GM18907 (cell line): ENCODE measurements around the gene PRTG.
"Not testable (repeated sequence)": the region's sequence is repeated elsewhere in the genome, so short reads cannot be mapped to it uniquely, and the experiment has no call there.

ENCODE experiments used
- ATAC-seq: cut with Tn5 transposase; IDR thresholded peaks from one replicate; pipeline ENCODE4 v1.9.1; 2021; ENCODE audit warnings: mild to moderate bottlenecking, moderate library complexity; ENCODE audit not compliant: unreplicated experiment

The PRTG gene

GRCh38 chr15:55743729-55744655 is 1.0 kb upstream of the PRTG start:
- no peak for ATAC-seq

DNA sequence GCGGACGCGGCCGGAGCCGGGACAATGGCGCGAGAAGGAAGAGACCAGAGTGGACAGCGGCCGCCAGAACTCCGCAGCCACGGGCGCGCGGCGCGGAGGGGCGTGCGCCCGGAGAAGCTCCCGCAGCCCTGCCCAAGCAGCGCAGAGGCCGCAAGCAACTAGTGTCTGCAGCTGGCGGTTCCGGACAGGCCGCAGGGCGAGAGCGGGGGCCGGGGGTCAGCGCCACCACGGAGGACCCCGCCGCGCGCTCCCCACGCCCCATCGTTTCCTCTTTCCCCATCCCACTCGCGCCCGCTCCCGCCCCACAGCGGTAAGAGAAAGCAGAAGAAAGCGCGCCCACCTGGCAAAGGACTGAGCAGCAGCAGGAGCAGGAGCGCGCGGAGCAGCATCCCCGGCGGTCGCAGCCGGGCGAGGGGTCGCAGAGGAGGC is 440 bp downstream of the PRTG start:
- ATAC-seq, result no peak

DNA sequence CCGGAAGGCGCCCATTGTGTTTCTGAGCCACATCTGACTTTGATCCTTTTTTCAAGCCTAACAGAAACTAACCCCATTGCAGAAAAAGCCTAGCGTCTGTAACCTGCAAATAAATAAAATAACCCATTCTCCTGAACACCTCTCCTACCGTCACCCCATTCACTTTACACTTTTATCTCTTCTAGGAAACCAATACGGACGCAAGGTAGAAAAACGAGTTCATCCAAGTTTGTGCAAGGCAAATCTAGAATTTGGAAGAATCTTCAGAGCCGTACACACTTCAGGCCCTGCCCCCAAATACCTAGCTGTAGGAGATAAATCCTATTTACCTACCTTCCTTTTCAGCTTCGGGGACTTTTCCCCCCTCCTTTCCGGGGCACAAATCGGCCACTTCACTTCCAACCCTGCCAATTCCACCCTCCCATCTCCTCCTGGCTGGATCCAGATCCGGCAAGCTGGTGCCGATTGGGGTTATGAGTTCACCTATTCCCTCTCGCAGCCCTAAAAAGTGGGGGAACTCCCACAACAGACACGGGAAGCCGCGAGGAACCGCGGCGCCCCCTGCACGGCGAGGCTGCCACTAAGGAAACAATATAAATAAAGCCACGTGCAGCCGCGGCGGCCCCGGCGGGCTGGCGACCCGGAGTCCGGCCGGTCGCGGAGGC is 987 bp downstream of the PRTG start:
- no peak for ATAC-seq

GRCh38 chr15:55740981-55741832 is 1.7 kb downstream of the PRTG start:
- no peak for ATAC-seq

DNA sequence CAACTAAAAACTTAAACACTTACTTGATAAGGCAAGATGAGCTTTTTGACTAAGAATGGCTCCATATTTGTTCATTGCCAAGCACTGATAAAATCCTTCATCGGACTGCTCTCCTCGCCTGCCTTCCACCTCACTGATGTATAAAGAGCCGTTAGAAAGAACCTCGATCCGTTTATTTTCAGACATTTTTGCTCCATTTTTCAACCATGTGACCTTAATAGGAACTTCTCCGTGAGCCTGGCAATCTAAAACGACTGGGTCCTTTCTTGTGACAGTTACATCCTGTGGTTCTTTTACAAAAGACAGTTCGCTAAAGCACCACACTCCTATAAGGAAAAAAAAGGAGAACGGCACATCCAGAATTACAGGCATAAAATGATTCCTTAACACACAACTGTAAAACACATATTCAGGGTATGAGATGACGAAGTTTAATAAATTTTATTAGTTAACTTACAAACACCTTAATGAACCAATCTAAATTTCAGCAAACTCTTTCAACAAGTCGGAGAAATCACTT is 2.5 kb downstream of the PRTG start:
- no peak for ATAC-seq

DNA sequence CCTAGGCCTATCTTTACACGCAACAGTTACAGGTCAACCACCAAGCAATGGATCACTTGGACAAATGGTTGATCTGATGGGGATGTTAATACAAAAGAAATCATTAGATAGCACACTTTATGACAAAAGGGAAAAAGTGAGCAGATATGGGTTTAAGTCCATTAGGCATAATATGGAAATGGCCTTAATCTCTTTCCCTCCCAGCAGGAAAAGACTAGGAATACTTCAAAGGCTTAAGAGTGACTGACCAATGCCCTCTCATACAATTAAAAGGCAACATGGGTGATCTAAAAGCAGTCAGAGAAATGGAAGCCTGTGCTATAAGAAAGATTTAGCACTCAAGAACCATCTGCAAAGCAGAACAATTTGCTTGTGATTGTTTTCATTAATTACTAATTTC is 3.3 kb downstream of the PRTG start:
- no peak for ATAC-seq

GRCh38 chr15:55738715-55739114 is 4.2 kb downstream of the PRTG start:
- no peak for ATAC-seq

GRCh38 chr15:55737373-55737772 is 5.6 kb downstream of the PRTG start:
- ATAC-seq, result no peak

DNA sequence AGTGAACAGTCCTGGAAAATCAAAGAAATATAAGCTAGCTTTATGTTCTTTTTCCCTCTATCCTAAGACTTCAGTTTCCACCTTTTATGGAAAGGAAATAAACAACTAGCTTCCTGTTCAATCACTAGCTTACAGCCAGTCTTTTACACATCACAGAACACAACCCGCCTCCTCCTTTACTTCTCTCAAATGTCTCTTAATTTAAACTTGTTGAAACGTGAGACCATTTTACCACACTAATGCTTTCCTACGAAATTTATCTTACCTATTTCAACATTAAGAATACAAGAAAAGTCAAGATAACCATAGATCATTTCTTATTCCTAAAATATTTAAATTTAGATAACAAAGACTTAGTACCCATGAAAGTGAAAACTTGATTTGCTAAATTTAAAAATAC is 6.2 kb downstream of the PRTG start:
- no peak for ATAC-seq

DNA sequence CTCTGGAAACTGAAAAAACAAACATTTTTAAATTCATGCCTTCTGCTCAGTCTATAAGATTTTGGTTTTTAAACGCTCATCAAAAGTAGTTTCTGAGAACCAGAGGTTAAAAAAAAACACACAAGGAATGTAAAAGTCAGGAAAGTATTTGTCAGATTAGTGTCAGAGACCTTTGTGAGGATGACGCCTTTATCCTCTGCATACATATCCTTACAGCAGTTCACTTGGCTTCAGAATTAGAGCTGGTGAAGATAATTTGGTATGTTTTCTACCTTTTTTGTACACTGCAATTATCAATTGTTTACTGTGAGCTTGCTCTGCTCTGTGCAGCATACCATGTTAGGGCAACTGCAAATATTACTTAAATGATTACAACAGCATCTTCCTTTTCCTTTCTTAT is 8.3 kb downstream of the PRTG start:
- no peak for ATAC-seq

DNA sequence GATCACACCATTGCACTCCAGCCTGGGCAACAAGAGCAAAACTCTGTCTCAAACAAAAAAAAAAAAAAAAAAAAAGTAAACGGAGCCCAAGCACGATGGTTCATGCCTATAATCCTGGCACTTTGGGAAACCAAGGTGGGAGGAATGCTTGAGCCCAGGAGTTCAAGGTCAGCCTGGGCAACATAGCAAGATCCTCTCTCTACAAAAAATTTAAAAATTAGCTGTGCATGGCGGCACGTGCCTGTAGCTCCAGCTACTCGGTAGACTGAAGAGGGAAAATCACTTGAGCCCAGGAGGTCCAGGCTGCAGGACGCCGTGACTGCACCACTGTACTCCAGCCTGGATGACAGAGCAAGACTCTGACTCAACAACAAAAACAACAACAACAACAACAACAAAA is 9.5 kb downstream of the PRTG start:
- ATAC-seq, result not testable (repeated sequence)

DNA sequence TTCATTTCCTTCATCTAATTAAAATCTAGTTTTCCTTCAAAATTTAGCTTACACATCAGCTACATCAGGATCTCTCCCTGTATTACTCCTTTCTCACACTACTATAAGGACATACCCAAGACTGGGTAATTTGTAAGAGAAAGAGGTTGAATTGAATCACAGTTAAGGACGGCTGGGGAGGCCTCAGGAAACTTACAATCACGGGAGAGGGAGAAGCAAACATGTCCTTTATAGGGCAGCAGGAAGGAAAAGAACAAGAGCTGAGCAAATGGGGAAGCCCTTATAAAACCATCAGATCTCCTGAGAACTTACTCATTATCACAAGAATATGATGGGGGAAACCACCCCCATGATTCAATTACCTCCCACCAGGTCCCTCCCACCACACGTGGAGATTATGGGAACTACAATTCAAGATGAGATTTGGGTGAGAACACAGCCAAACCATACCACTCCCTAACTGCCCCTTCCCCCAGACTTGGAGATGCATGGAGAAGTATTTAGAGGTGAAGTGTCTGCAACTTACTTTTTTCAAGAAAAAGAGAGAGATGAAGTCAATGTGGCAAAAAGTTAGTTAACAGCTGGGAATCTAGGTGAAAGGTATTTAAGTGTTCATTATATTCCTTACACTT is 21.3 kb downstream of the PRTG start:
- no peak for ATAC-seq

GRCh38 chr15:55715355-55716076 is 27.4 kb downstream of the PRTG start:
- ATAC-seq, result no peak

DNA sequence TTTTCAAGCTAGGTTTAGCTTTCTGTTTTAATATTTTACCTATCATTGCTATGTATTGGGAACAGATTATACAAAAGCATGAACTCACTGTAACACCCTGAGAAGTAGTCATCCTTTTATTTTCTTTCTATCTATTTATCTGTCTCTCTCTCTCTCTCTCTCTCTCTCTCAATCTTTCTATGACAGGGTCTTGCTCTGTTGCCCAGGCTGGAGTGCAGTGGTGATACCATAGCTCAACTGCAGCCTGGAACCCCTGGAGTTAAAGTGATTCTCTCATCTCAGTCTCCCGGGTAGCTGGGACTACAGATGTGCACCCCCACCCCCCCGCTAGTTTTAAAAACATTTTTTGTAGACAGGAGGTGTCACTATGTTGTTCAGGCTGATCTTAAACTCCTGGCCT is 28.9 kb downstream of the PRTG start:
- ATAC-seq, result no peak

GRCh38 chr15:55712363-55712762 is 30.6 kb downstream of the PRTG start:
- ATAC-seq, result no peak

DNA sequence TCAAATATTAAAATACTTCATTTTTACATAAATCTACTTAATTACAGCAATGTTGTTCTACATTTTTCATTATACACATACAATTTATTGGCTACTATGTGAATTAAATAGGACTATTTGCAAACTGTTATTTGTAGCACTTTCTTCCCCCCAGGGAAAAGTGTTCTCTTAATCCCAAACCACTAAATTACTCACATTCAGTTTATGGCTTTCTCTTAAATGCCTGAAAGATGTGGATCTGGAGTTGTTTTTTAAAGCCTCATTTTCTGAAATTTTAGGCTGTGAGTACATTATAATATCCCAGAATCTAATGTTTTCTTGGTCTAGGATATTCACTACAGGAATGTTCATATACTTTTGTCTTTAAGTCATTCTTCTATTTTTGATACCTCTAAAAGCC is 32.7 kb downstream of the PRTG start:
- no peak for ATAC-seq

- no peak for ATAC-seq
Measured at GRCh38 chr15:55709458-55709857, 33.5 kb downstream of the PRTG start.

- no peak for ATAC-seq
Measured at GRCh38 chr15:55708720-55709119, 34.2 kb downstream of the PRTG start.

GRCh38 chr15:55707951-55708350 is 35.0 kb downstream of the PRTG start:
- no peak for ATAC-seq

DNA sequence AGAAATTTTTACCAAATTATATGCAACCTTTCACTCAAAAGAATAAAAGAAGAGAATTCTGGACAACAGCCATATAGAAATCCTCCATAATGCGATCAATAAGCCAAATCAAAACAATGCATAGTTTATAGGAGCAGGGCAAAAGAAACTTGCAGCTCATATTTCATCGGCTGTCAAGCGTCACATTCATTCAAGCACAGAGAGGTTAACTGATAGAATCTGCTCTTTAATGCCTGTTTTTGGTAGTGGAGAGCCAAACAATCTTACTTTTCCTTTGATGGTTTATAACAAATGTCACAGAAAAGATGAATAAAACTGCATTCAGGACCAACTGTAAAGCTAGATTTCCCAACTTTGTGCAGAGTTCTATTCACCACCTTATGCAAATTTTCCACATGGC is 35.4 kb downstream of the PRTG start:
- ATAC-seq, result no peak
